Muscle of leg (tissue), 11 donors: ENCODE results near the gene MTARC2. TPM values are rescaled to one million over a fixed set of nuclear protein-coding genes. Genes with fewer than 3 reads are reported as not detected.

ENCODE experiments used
- DNase-seq: peaks from one replicate; pipeline ENCODE4 v3.0.0; 2013
- H3K27ac ChIP-seq: one replicate; pipeline ENCODE4 v1.5.1; 2013; ENCODE audit warnings: mild to moderate bottlenecking, low read length, control low read depth
- H3K27me3 ChIP-seq: one replicate; pipeline ENCODE4 v1.6.1; 2013; ENCODE audit warnings: low read length; ENCODE audit not compliant: control insufficient read depth, insufficient read depth
- H3K36me3 ChIP-seq: one replicate; pipeline ENCODE4 v1.6.1; 2013; ENCODE audit warnings: low read length; ENCODE audit not compliant: control insufficient read depth, insufficient read depth
- H3K4me1 ChIP-seq: one replicate; pipeline ENCODE4 v1.6.1; 2013; ENCODE audit warnings: low read length; ENCODE audit not compliant: control insufficient read depth, insufficient read depth
- H3K4me3 ChIP-seq: one replicate; pipeline ENCODE4 v1.5.1; 2013; ENCODE audit warnings: low read length, control low read depth
- H3K9me3 ChIP-seq: replicated peaks from 2 replicates; pipeline ENCODE4 v1.6.1; 2013; ENCODE audit warnings: low read depth, low read length; ENCODE audit not compliant: control insufficient read depth
- WGBS: methylation state at CpG from one replicate; pipeline ENCODE4 v1.1.5; 2013; ENCODE audit warnings: missing lambda C conversion rate; ENCODE audit not compliant: insufficient coverage; 5-methylcytosine and 5-hydroxymethylcytosine counted together
- polyA plus RNA-seq, 8 donors: library from polyadenylated mRNA; unstranded; fragments of 120-200 nt; gene quantifications; one replicate each; pipeline versions ENCODE4 v1.2.1 to v1.2.3, GENCODE V29; 2013; ENCODE audit warnings: inconsistent platforms in 1 of 8, low replicate concordance in 1 of 8; ENCODE audit not compliant: insufficient read length in 8 of 8, insufficient read depth in 1 of 8
- total RNA-seq: library from RNA; stranded (reverse); fragments of 120-200 nt; gene quantifications from one replicate; pipeline ENCODE4 v1.2.4, GENCODE V29; 2013

The MTARC2 gene
- total and polyA plus RNA-seq, 9 donors = 7.0 to 21.4 (median 15.9) TPM

DNA sequence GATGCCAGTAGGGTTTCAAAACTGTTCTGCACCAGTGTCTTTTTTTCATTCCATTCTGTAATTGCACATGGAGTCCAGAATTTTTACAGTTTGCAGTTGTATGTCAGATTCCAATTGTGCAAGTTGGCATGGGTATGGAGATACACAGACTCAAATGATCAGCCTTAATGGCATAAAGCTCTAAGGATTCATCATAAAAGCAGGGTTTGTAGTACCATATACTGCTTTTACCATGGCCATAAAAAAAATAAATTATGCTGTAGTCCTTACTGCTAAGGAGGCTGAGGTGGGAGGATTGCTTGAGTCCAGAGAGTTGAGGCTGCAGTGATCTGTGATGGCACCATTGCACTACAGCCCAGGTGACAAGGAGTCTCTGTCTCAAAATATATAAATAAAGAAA, 48.9 kb downstream of the MTARC2 start:
- H3K27ac ChIP-seq = no peak overlapping the region
- no peak for DNase-seq
- peaks cover 2% of the 10 kb centered on the region for H3K36me3 ChIP-seq
- no peaks in the 10 kb centered on the region for H3K9me3 ChIP-seq
- no peaks in the 10 kb centered on the region for H3K27me3 ChIP-seq
- no peaks in the 10 kb centered on the region for H3K4me1 ChIP-seq
- no peak overlapping the region for H3K4me3 ChIP-seq

- peaks cover 2% of the 10 kb centered on the region for H3K36me3 ChIP-seq
- H3K27ac ChIP-seq = no peak overlapping the region
- WGBS = no CpG with 5 or more reads among the region's 3 CpGs
Measured at GRCh38 chr1:220797553-220797952, 49.4 kb downstream of the MTARC2 start.

GRCh38 chr1:220798338-220798737, 50.2 kb downstream of the MTARC2 start:
- DNase-seq = no peak
- WGBS = 100% methylated on average over 1 of the region's 2 CpGs
- Histone ChIP-seq H3K36me3 (peaks cover 2% of the 10 kb centered on the region), H3K27me3 (no peaks in the 10 kb centered on the region), H3K27ac (no peak overlapping the region), H3K4me1 (no peaks in the 10 kb centered on the region), H3K4me3 (no peak overlapping the region), H3K9me3 (no peaks in the 10 kb centered on the region)

More at GRCh38 chr1:220797553-220797952, 49.4 kb downstream of the MTARC2 start:
- DNase-seq = no peak
- Histone ChIP-seq H3K27me3 (no peaks in the 10 kb centered on the region), H3K4me3 (no peak overlapping the region), H3K9me3 (no peaks in the 10 kb centered on the region), H3K4me1 (no peaks in the 10 kb centered on the region)

- H3K4me1 ChIP-seq = no peaks in the 10 kb centered on the region
- no peaks in the 10 kb centered on the region for H3K9me3 ChIP-seq
- DNase-seq = no peak
- H3K4me3 ChIP-seq = no peak overlapping the region
- peaks cover 2% of the 10 kb centered on the region for H3K36me3 ChIP-seq
- H3K27me3 ChIP-seq = no peaks in the 10 kb centered on the region
- no peak overlapping the region for H3K27ac ChIP-seq
- WGBS = 82% methylated on average over 6 of the region's 6 CpGs
Measured at GRCh38 chr1:220800262-220800661, 52.1 kb downstream of the MTARC2 start.

DNA sequence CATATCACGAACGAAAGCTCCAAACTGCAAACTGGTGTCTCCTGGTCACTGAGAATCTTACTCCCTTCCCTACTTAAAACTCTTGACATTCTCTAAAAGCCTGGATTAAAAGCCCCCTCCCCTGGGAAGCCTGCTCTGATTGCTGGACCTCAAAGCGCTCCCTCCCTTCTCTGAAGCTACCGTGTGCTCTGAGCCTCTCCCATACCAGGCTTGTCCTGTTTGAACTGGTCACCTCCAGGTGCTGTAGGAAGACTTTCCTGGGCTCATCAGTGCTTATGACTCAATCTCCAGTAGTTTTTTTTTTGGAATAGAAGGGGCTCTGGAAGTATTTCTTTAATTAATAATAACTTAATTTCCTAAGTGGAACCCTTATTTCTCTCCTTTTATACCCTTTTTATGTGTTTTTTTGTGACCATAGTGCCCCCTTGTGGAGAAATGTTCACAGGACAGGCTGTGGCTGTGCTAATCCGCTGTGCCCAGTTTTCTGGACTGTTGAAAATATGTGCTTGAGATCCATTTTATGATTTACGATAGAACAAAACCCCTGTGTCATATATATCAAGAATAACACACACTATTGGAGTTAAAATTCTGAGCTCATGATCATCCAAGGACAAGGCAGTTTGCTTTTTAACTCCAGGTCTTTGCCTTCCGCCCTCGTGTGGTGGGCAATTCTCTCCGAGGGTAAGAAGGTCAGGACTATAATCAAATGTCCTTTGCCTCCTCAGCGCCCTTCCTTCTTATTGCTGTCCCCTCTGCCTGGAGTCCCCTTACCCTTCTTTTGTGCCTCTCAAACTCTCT, 55.5 kb downstream of the MTARC2 start:
- DNase-seq = peak; percentile 35
- WGBS = 81% methylated on average over 7 of the region's 10 CpGs
- no peaks in the 10 kb centered on the region for H3K27me3 ChIP-seq
- H3K9me3 ChIP-seq = no peaks in the 10 kb centered on the region
- H3K36me3 ChIP-seq = peaks cover 2% of the 10 kb centered on the region
- no peaks in the 10 kb centered on the region for H3K4me1 ChIP-seq
- H3K27ac ChIP-seq = no peak overlapping the region
- no peak overlapping the region for H3K4me3 ChIP-seq

- H3K36me3 ChIP-seq = peaks cover 2% of the 10 kb centered on the region
- H3K4me1 ChIP-seq = no peaks in the 10 kb centered on the region
- no peaks in the 10 kb centered on the region for H3K27me3 ChIP-seq
- H3K9me3 ChIP-seq = no peaks in the 10 kb centered on the region
- H3K4me3 ChIP-seq = no peak overlapping the region
- DNase-seq = no peak
- WGBS = no CpG with 5 or more reads among the region's 5 CpGs
- H3K27ac ChIP-seq = no peak overlapping the region
Measured at GRCh38 chr1:220804202-220804586, 56.1 kb downstream of the MTARC2 start.

- no peak overlapping the region for H3K27ac ChIP-seq
- no peak for DNase-seq
- no peak overlapping the region for H3K4me3 ChIP-seq
- peaks cover 6% of the 10 kb centered on the region for H3K4me1 ChIP-seq
- peaks cover under 1% of the 10 kb centered on the region for H3K36me3 ChIP-seq
- H3K9me3 ChIP-seq = no peaks in the 10 kb centered on the region
- no peaks in the 10 kb centered on the region for H3K27me3 ChIP-seq
- WGBS = 95% methylated on average over 4 of the region's 4 CpGs
Measured at GRCh38 chr1:220806408-220806807, 58.3 kb downstream of the MTARC2 start.

DNA sequence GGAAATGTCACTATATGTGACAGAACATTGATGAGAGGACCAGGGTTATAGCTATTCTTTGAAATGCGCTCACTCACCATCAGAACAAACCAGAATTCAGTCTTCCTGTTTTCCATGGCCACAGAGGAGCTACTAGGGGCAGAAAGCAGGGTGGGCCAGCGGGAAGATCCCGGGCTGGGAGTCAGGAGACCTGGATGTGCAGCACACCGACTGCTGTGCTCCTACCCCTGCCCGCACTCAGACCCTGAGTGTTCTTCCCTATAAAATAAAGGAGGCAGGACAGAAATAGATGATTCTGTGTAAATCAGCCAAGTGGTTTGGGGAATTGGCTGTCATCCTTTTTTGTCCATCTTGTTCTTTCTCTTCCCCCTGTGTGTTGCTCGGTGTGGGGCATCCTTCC, 59.6 kb downstream of the MTARC2 start:
- Histone ChIP-seq H3K9me3 (no peaks in the 10 kb centered on the region), H3K27me3 (no peaks in the 10 kb centered on the region), H3K4me3 (no peak overlapping the region), H3K36me3 (no peaks in the 10 kb centered on the region), H3K27ac (no peak overlapping the region), H3K4me1 (peaks cover 6% of the 10 kb centered on the region)
- no peak for DNase-seq
- WGBS = 60% methylated on average over 2 of the region's 6 CpGs

GRCh38 chr1:220808345-220809186, 60.4 kb downstream of the MTARC2 start:
- no peak for DNase-seq
- Histone ChIP-seq H3K4me3 (no peak overlapping the region), H3K9me3 (no peaks in the 10 kb centered on the region), H3K4me1 (peaks cover 6% of the 10 kb centered on the region), H3K27me3 (no peaks in the 10 kb centered on the region), H3K36me3 (no peaks in the 10 kb centered on the region), H3K27ac (no peak overlapping the region)
- WGBS = 64% methylated on average over 8 of the region's 11 CpGs

- Histone ChIP-seq H3K9me3 (no peaks in the 10 kb centered on the region), H3K4me1 (peaks cover 6% of the 10 kb centered on the region), H3K4me3 (no peak overlapping the region), H3K36me3 (no peaks in the 10 kb centered on the region), H3K27me3 (no peaks in the 10 kb centered on the region), H3K27ac (no peak overlapping the region)
- no CpG with 5 or more reads among the region's 6 CpGs for WGBS
- no peak for DNase-seq
Measured at GRCh38 chr1:220809187-220809550, 61.0 kb downstream of the MTARC2 start.
